GM18505 (cell line): Measurements from ENCODE around the gene COPB1.

Source experiments
- ATAC-seq: cut with Tn5 transposase; IDR thresholded peaks from one replicate; pipeline ENCODE4 v1.9.1; 2021; ENCODE audit not compliant: unreplicated experiment
- POLR2A ChIP-seq: IDR thresholded peaks from 4 replicates; pipeline ENCODE4 v1.6.1; 2011; ENCODE audit warnings: borderline replicate concordance; ENCODE audit not compliant: insufficient read depth, insufficient read length; ENCODE audit errors: extremely low read depth

The COPB1 gene

DNA sequence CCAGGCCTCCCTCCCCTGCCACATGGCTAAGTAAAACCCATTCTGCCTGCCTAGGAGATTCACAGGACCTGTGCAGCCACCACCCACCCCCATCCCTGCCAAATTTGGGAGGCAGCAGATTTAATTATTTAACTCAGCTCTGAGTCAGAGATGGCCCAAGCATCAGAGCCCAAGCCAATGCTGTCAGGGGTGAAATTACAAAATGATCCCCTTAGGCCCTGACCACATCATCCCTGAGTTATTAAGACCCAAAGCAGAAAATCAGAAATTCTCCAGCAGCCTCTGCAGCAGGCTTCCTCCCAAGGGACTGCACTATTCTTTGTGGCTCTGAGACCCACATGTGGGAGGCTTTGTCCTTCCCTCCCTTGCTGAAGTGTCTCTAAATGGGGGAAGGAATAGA, 87.8 kb downstream of the COPB1 start:
- no peak for ATAC-seq
- TF ChIP-seq POLR2A = no peak

- TF ChIP-seq POLR2A = no peak
- no peak for ATAC-seq
These were observed 89.7 kb downstream of the COPB1 start for GRCh38 chr11:14409891-14410290.

GRCh38 chr11:14408612-14409011, 91.0 kb downstream of the COPB1 start:
- ATAC-seq = no peak
- TF ChIP-seq POLR2A = no peak
